A673 (cell line): ENCODE measurements around the gene XPO4.

Experiments used
- CTCF ChIP-seq: fragments of 300-800, 200-600 bp; sonication (generic); conservative IDR thresholded peaks from 2 replicates; pipeline ENCODE4 v1.5.1; 2017; ENCODE audit warnings: low read depth, mild to moderate bottlenecking, antibody characterized with exemption, low read length, moderate library complexity, mixed read lengths
- EZH2 ChIP-seq: fragments of 200-600 bp; sonication (generic); IDR thresholded peaks from 2 replicates; pipeline ENCODE4 v1.6.1; 2017; ENCODE audit warnings: borderline replicate concordance, low read depth, mild to moderate bottlenecking, mixed read lengths, antibody characterized with exemption, low read length; ENCODE audit not compliant: poor library complexity, severe bottlenecking

GRCh38 chr13:20815464-20815863 lies 87.1 kb downstream of the XPO4 start:
- TF ChIP-seq CTCF = no peak
- TF ChIP-seq EZH2 = no peak
